OCI-LY7 (cell line): ENCODE results near the gene TRH. TPM values are rescaled to one million over a fixed set of nuclear protein-coding genes. Genes with fewer than 3 reads are reported as not detected.

Source experiments
- BruUV-seq: library from RNA; stranded (reverse); fragments of 400-500 nt; replicated peaks from 2 replicates; lab custom pipeline; 2021; lab: Mats Ljungman, UMichigan
- CTCF ChIA-PET: fragments of 300-600 bp; sonication (Branson Sonifier 250); formaldehyde crosslinking; loops from one replicate; lab custom pipeline; 2022; ENCODE audit warnings: antibody characterized with exemption; ENCODE audit not compliant: unreplicated experiment; lab: Charles Lee
- POLR2A ChIA-PET: fragments of 300-600 bp; sonication (Branson Sonifier 250); formaldehyde crosslinking; loops from one replicate; lab custom pipeline; 2022; ENCODE audit warnings: antibody characterized with exemption; lab: Charles Lee
- DNase-seq: peaks from one replicate; pipeline ENCODE4 v3.0.0-alpha.2; 2015; ENCODE audit warnings: low spot score
- H2AFZ ChIP-seq: fragments of 200-600 bp; sonication (generic), shearing (Covaris generic); 2 replicates; pipeline ENCODE4 v1.6.1; 2014; ENCODE audit warnings: mild to moderate bottlenecking, antibody characterized with exemption, low read length, moderate library complexity
- H3K27ac ChIP-seq: fragments of 200-600 bp; sonication (generic); 2 replicates; pipeline ENCODE4 v1.5.1; 2014; ENCODE audit warnings: mixed run types, low read depth, mild to moderate bottlenecking, moderate library complexity, low read length, inconsistent platforms; ENCODE audit not compliant: poor library complexity, severe bottlenecking
- H3K36me3 ChIP-seq: fragments of 200-600 bp; sonication (generic); 2 replicates; pipeline ENCODE4 v1.6.1; 2014; ENCODE audit warnings: mild to moderate bottlenecking, antibody characterized with exemption, low read length, moderate library complexity, mixed read lengths; ENCODE audit not compliant: insufficient read depth
- H3K4me1 ChIP-seq: fragments of 200-600 bp; sonication (generic); 2 replicates; pipeline ENCODE4 v1.5.1; 2014; ENCODE audit warnings: mild to moderate bottlenecking, low read length; ENCODE audit not compliant: insufficient read depth, poor library complexity, severe bottlenecking
- H3K4me2 ChIP-seq: fragments of 200-600 bp; sonication (generic); 2 replicates; pipeline ENCODE4 v1.6.1; 2014; ENCODE audit warnings: mild to moderate bottlenecking, low read length
- H3K4me3 ChIP-seq: fragments of 200-600 bp; sonication (generic); 2 replicates; pipeline ENCODE4 v1.5.1; 2014; ENCODE audit warnings: mild to moderate bottlenecking, low read depth, low read length; ENCODE audit not compliant: poor library complexity, severe bottlenecking
- H3K79me2 ChIP-seq: fragments of 200-600 bp; sonication (generic); 2 replicates; pipeline ENCODE4 v1.6.1; 2016; ENCODE audit warnings: low read depth, mild to moderate bottlenecking, low read length, moderate library complexity, mixed read lengths; ENCODE audit not compliant: insufficient read depth
- H3K9me2 ChIP-seq: fragments of 200-600 bp; sonication (generic); 2 replicates; pipeline ENCODE4 v1.6.1; 2016; ENCODE audit warnings: mild to moderate bottlenecking, low read length, mixed read lengths; ENCODE audit not compliant: insufficient read depth
- H3K9me3 ChIP-seq: fragments of 200-600 bp; sonication (generic); 2 replicates; pipeline ENCODE4 v1.6.1; 2014; ENCODE audit warnings: mild to moderate bottlenecking, mixed run types, low read length, mixed read lengths
- H4K20me1 ChIP-seq: fragments of 200-600 bp; sonication (generic); 2 replicates; pipeline ENCODE4 v1.6.1; 2014; ENCODE audit warnings: mild to moderate bottlenecking, antibody characterized with exemption, low read length, moderate library complexity, mixed read lengths; ENCODE audit not compliant: insufficient read depth
- EZH2phosphoT487 ChIP-seq: fragments of 200-600 bp; sonication (generic); IDR thresholded peaks from 2 replicates; pipeline ENCODE4 v1.6.1; 2018; ENCODE audit warnings: low read depth, borderline replicate concordance, mild to moderate bottlenecking, mixed run types, antibody characterized with exemption, low read length, moderate library complexity, mixed read lengths
- intact Hi-C: fragments of 100-400 bp; cut with micrococcal nuclease; formaldehyde crosslinking; loops from one replicate; pipeline ENCODE4 v1.10.0; 2022; ENCODE audit not compliant: unreplicated experiment
- total RNA-seq, 2 experiments: library from RNA; depleted of rRNA in 1 of 2; stranded (reverse); fragments of >200 nt in 1 of 2; shearing (Covaris generic) in 1 of 2; gene quantifications; 2 replicates each; pipeline ENCODE4 v1.2.3, GENCODE V29; 2014 to 2022
- TF ChIP-seq, protein P1 (sequence below): fragments of 200-600 bp; sonication (generic); conservative IDR thresholded peaks from 2 replicates; pipeline ENCODE4 v1.5.1; 2014; ENCODE audit warnings: mild to moderate bottlenecking, antibody characterized with exemption, low read length, moderate library complexity, mixed read lengths

Gene TRH
- total RNA-seq, 2 experiments from 2014 or later = not detected

GRCh38 chr3:129962600-129962999 lies 11.9 kb upstream of the TRH start:
- ChIA-PET CTCF (no interaction called here), POLR2A (interaction anchor here (1.2 kb wide), 1 partner anchor 10 kb away, joined by 4 read pairs; no protein-coding TSS in a partner anchor)
- TF ChIP-seq, protein P1, sequence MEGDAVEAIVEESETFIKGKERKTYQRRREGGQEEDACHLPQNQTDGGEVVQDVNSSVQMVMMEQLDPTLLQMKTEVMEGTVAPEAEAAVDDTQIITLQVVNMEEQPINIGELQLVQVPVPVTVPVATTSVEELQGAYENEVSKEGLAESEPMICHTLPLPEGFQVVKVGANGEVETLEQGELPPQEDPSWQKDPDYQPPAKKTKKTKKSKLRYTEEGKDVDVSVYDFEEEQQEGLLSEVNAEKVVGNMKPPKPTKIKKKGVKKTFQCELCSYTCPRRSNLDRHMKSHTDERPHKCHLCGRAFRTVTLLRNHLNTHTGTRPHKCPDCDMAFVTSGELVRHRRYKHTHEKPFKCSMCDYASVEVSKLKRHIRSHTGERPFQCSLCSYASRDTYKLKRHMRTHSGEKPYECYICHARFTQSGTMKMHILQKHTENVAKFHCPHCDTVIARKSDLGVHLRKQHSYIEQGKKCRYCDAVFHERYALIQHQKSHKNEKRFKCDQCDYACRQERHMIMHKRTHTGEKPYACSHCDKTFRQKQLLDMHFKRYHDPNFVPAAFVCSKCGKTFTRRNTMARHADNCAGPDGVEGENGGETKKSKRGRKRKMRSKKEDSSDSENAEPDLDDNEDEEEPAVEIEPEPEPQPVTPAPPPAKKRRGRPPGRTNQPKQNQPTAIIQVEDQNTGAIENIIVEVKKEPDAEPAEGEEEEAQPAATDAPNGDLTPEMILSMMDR = no peak
- TF ChIP-seq EZH2phosphoT487 = no peak
- H3K4me2 ChIP-seq = no peak overlapping the region
- DNase-seq = no peak
- no TSS peak for BruUV-seq
- no peak overlapping the region for H2AFZ ChIP-seq
- H3K36me3 ChIP-seq = no peaks in the 10 kb centered on the region
- H3K79me2 ChIP-seq = no peaks in the 10 kb centered on the region
- no peaks in the 10 kb centered on the region for H3K9me3 ChIP-seq
- H3K9me2 ChIP-seq = no peaks in the 10 kb centered on the region
- no peak overlapping the region for H3K27ac ChIP-seq
- H3K4me1 ChIP-seq = no peaks in the 10 kb centered on the region
- H3K4me3 ChIP-seq = no peak overlapping the region
- intact Hi-C loops = no loop called here
- H4K20me1 ChIP-seq = no peaks in the 10 kb centered on the region

DNA sequence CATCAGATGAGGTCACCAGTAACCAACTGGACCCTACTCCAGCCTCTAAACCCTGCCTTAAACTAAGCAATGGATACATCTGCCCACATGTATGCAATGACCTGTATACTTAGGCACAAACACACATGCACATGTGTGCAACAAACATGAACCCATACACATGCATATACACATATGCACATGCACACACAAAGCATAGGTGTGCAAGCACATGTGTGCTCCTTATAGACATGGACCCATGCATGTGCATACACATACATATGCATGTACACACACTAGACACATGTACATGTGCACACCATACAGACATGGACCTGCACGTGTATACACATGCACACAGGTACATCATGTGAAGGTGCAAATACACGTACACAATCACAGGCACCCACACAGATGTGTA lies 8.6 kb upstream of the TRH start:
- no peak overlapping the region for H3K4me3 ChIP-seq
- H3K79me2 ChIP-seq = no peaks in the 10 kb centered on the region
- H3K36me3 ChIP-seq = no peaks in the 10 kb centered on the region
- ChIA-PET POLR2A (no interaction called here), CTCF (no interaction called here)
- no TSS peak for BruUV-seq
- H3K4me2 ChIP-seq = no peak overlapping the region
- H2AFZ ChIP-seq = no peak overlapping the region
- intact Hi-C loops = no loop called here
- TF ChIP-seq, protein P1 = no peak
- no peak for TF ChIP-seq EZH2phosphoT487
- H3K9me2 ChIP-seq = no peaks in the 10 kb centered on the region
- H3K9me3 ChIP-seq = no peaks in the 10 kb centered on the region
- no peaks in the 10 kb centered on the region for H3K4me1 ChIP-seq
- no peaks in the 10 kb centered on the region for H4K20me1 ChIP-seq
- H3K27ac ChIP-seq = no peak overlapping the region
- DNase-seq = no peak

DNA sequence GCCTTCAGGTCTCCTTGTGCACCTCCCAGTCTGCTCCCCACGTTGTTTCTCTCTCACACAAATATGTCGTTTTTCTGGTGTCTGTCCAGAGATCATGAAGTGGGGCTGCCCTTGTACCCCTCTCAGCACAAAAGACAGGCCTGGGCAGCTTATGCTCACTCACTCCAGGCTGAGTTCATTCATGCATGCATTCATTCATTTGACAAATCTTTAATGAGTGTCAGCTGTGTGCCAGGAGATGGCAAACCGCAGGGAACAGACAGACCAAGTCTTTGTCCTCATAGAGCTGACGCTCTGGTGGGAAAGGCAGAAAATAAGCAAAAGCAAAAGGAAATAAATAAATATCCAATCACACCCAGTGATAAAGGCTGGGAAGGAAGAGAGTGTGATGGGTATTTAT lies 7.6 kb upstream of the TRH start:
- no peaks in the 10 kb centered on the region for H3K79me2 ChIP-seq
- H4K20me1 ChIP-seq = no peaks in the 10 kb centered on the region
- H3K9me3 ChIP-seq = no peaks in the 10 kb centered on the region
- intact Hi-C loops = no loop called here
- H3K9me2 ChIP-seq = no peaks in the 10 kb centered on the region
- ChIA-PET CTCF (no interaction called here), POLR2A (no interaction called here)
- no peak overlapping the region for H3K4me2 ChIP-seq
- no TSS peak for BruUV-seq
- no peak for TF ChIP-seq EZH2phosphoT487
- TF ChIP-seq, protein P1 = no peak
- no peak overlapping the region for H3K4me3 ChIP-seq
- H2AFZ ChIP-seq = no peak overlapping the region
- no peak for DNase-seq
- no peaks in the 10 kb centered on the region for H3K4me1 ChIP-seq
- no peaks in the 10 kb centered on the region for H3K36me3 ChIP-seq
- H3K27ac ChIP-seq = no peak overlapping the region
